ENCODE results near the gene LRRC4C. TPM values are rescaled to one million over a fixed set of nuclear protein-coding genes. Genes with fewer than 3 reads are reported as not detected.

LRRC4C gene
- total RNA-seq, 1 donor from 2014 or later = 0.64 TPM

DNA sequence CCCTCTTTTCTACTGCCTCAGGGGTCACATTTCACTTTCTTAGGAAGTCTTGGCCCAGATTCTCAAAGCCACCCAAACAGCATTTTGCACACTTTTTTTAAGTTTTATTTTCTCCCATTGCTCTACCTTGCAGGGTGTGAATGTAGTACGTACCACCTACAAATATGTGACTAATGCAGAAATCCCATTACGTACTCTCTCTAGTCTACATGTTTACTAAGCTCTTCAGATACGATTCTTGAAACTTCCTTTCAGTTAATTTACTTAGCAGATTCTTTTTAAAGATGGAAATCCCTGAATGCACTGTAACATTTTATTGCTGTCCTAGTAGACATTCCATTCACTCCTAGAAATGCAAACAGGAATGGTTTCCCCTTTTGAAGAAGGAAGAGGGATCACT lies 61.3 kb downstream of the LRRC4C start:
- Mint-ChIP-seq H3K4me1 (ENCODE audit: low read depth, unreplicated experiment) (no peaks in the 10 kb centered on the region), H3K36me3 (ENCODE audit: unreplicated experiment) (no peaks in the 10 kb centered on the region), H3K27me3 (ENCODE audit: unreplicated experiment) (no peaks in the 10 kb centered on the region), H3K9me3 (ENCODE audit: unreplicated experiment) (no peaks in the 10 kb centered on the region), H3K4me3 (ENCODE audit: unreplicated experiment) (no peak overlapping the region), H3K27ac (ENCODE audit: unreplicated experiment) (no peak overlapping the region)
- TF ChIP-seq, protein P1, sequence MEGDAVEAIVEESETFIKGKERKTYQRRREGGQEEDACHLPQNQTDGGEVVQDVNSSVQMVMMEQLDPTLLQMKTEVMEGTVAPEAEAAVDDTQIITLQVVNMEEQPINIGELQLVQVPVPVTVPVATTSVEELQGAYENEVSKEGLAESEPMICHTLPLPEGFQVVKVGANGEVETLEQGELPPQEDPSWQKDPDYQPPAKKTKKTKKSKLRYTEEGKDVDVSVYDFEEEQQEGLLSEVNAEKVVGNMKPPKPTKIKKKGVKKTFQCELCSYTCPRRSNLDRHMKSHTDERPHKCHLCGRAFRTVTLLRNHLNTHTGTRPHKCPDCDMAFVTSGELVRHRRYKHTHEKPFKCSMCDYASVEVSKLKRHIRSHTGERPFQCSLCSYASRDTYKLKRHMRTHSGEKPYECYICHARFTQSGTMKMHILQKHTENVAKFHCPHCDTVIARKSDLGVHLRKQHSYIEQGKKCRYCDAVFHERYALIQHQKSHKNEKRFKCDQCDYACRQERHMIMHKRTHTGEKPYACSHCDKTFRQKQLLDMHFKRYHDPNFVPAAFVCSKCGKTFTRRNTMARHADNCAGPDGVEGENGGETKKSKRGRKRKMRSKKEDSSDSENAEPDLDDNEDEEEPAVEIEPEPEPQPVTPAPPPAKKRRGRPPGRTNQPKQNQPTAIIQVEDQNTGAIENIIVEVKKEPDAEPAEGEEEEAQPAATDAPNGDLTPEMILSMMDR (IDR thresholded peaks at IDR 0.05; ENCODE audit: partially characterized antibody, unreplicated experiment) = no peak
- no peak for DNase-seq

DNA sequence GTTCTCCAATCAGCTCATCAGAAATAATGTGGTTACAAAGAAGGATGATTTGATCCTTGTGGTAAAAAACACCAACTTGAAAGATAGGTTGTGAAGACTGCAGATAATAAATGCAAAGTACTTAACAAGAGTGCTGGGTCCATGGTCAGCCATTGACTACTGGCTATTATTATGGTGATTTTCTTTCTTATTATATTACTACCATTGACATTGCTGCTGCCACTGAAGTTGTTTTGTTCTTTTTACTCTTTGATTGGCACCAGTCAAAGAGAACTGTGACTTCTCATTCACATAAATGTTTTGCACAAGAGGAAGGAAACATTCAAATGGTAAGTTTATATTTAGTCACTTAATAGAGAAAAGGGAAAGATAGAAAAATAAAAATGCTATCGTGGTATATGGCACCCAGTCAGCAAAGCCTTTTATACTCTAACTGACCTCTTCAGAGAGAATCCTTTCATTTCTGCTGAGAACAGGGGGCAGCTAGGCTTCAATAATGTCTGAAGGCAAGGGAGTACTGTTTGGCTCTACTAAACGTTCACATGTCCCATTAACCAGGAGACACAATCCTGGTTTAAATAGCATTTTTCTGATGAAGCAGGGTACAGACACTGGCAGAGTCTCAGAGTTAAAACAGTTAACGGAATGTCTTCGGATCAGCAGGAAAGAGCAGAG lies 64.8 kb downstream of the LRRC4C start:
- Mint-ChIP-seq H3K9me3 (ENCODE audit: unreplicated experiment) (no peaks in the 10 kb centered on the region), H3K4me1 (ENCODE audit: low read depth, unreplicated experiment) (no peaks in the 10 kb centered on the region), H3K4me3 (ENCODE audit: unreplicated experiment) (no peak overlapping the region)

DNA sequence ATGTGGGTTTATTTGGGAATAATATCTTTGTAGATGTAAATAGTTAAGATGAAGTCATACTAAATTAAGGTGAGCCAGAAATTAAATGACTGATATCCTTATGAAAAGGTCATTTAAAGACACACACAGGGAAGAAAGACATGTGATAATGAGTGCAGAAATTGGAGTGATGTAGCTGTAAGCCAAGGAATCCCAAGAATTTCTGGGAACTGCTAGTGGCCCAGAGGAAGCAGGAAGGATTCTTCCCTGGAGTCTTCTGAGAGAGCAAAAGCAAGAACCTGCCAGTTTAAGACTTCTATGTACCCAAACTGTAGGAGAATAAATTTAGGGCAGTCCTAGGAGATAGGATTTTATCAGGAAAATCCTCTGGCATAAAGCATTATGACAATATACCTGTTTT lies 66.9 kb downstream of the LRRC4C start:
- TF ChIP-seq, protein P1 (IDR thresholded peaks at IDR 0.05; ENCODE audit: partially characterized antibody, unreplicated experiment) = no peak
- Mint-ChIP-seq H3K36me3 (ENCODE audit: unreplicated experiment) (no peaks in the 10 kb centered on the region), H3K4me1 (ENCODE audit: low read depth, unreplicated experiment) (no peaks in the 10 kb centered on the region), H3K27me3 (ENCODE audit: unreplicated experiment) (no peaks in the 10 kb centered on the region), H3K9me3 (ENCODE audit: unreplicated experiment) (no peaks in the 10 kb centered on the region), H3K27ac (ENCODE audit: unreplicated experiment) (no peak overlapping the region), H3K4me3 (ENCODE audit: unreplicated experiment) (no peak overlapping the region)
- no peak for DNase-seq

More for the DNA sequence above, 64.8 kb downstream of the LRRC4C start:
- Mint-ChIP-seq H3K36me3 (ENCODE audit: unreplicated experiment) (no peaks in the 10 kb centered on the region), H3K27ac (ENCODE audit: unreplicated experiment) (no peak overlapping the region), H3K27me3 (ENCODE audit: unreplicated experiment) (no peaks in the 10 kb centered on the region)
- no peak for DNase-seq
- TF ChIP-seq, protein P1 (IDR thresholded peaks at IDR 0.05; ENCODE audit: partially characterized antibody, unreplicated experiment) = no peak

DNA sequence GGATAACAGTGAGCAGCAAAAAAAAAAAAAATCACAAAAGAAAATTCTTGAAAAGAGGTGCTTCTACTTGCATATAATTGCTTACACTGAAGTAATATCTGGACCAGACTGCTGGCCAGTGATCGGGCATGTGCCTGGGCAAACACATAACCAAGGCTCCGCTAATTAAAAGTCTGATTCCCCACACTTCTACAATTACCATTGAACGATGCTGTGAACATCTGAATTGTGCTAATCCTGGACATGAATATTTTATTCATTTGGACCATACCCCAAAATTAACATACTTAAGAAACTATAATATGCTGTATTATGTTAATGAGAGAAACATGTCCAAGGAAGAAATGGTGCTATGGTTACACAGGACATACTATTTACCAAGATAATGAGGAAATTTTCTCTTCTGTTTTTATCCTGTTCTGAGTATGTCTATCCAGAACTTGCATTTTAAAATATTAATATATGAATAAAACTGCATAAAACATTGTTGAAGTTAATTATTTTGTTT lies 69.8 kb downstream of the LRRC4C start:
- H3K4me1 Mint-ChIP-seq (ENCODE audit: low read depth, unreplicated experiment) = no peaks in the 10 kb centered on the region
- no peak for DNase-seq
- H3K9me3 Mint-ChIP-seq (ENCODE audit: unreplicated experiment) = no peaks in the 10 kb centered on the region
- no peaks in the 10 kb centered on the region for H3K27me3 Mint-ChIP-seq (ENCODE audit: unreplicated experiment)
- H3K36me3 Mint-ChIP-seq (ENCODE audit: unreplicated experiment) = no peaks in the 10 kb centered on the region
- H3K4me3 Mint-ChIP-seq (ENCODE audit: unreplicated experiment) = no peak overlapping the region
- TF ChIP-seq, protein P1 (IDR thresholded peaks at IDR 0.05; ENCODE audit: partially characterized antibody, unreplicated experiment) = no peak
- no peak overlapping the region for H3K27ac Mint-ChIP-seq (ENCODE audit: unreplicated experiment)

GRCh38 chr11:41384329-41384728 lies 75.1 kb downstream of the LRRC4C start:
- DNase-seq = no peak
- H3K27me3 Mint-ChIP-seq (ENCODE audit: unreplicated experiment) = no peaks in the 10 kb centered on the region
- TF ChIP-seq, protein P1 (IDR thresholded peaks at IDR 0.05; ENCODE audit: partially characterized antibody, unreplicated experiment) = no peak
- H3K36me3 Mint-ChIP-seq (ENCODE audit: unreplicated experiment) = no peaks in the 10 kb centered on the region
- no peak overlapping the region for H3K4me3 Mint-ChIP-seq (ENCODE audit: unreplicated experiment)
- H3K9me3 Mint-ChIP-seq (ENCODE audit: unreplicated experiment) = no peaks in the 10 kb centered on the region
- no peak overlapping the region for H3K27ac Mint-ChIP-seq (ENCODE audit: unreplicated experiment)
- H3K4me1 Mint-ChIP-seq (ENCODE audit: low read depth, unreplicated experiment) = peaks cover 1% of the 10 kb centered on the region
